Measurements from ENCODE around the gene PAFAH1B1.
A peak's percentile ranks its signal among the peaks of the same experiment; 100 is the strongest.

The PAFAH1B1 gene

GRCh38 chr17:2704031-2704889, 110.8 kb downstream of the PAFAH1B1 start:
- DNase-seq (ENCODE audit: low read depth): no peak

- DNase-seq (ENCODE audit: low read depth): no peak
Observed at GRCh38 chr17:2704890-2705248, 111.4 kb downstream of the PAFAH1B1 start.

- DNase-seq (ENCODE audit: low read depth): no peak
Observed at GRCh38 chr17:2705263-2705662, 111.8 kb downstream of the PAFAH1B1 start.

GRCh38 chr17:2705888-2706795, 112.7 kb downstream of the PAFAH1B1 start:
- no peak for DNase-seq (ENCODE audit: low read depth)

- DNase-seq (ENCODE audit: low read depth): no peak
Observed at GRCh38 chr17:2706911-2707510, 113.6 kb downstream of the PAFAH1B1 start.

- no peak for DNase-seq (ENCODE audit: low read depth)
Observed at GRCh38 chr17:2707721-2708584, 114.5 kb downstream of the PAFAH1B1 start.

- DNase-seq (ENCODE audit: low read depth): no peak
Observed at GRCh38 chr17:2708585-2709182, 115.2 kb downstream of the PAFAH1B1 start.

- no peak for DNase-seq (ENCODE audit: low read depth)
Observed at GRCh38 chr17:2709183-2709661, 115.8 kb downstream of the PAFAH1B1 start.

- DNase-seq (ENCODE audit: low read depth): no peak
Observed at GRCh38 chr17:2710071-2710802, 116.8 kb downstream of the PAFAH1B1 start.

GRCh38 chr17:2710803-2711607, 117.6 kb downstream of the PAFAH1B1 start:
- no peak for DNase-seq (ENCODE audit: low read depth)

GRCh38 chr17:2711608-2712299, 118.3 kb downstream of the PAFAH1B1 start, which contains the start of gene CLUH:
CLUH (minus strand) TSS chr17:2711764; CDS start chr17:2711661, 103 bp downstream.
- peak; percentile 60 for DNase-seq (ENCODE audit: low read depth)

GRCh38 chr17:2712300-2713043, 119.0 kb downstream of the PAFAH1B1 start:
- DNase-seq (ENCODE audit: low read depth): no peak

GRCh38 chr17:2713881-2714280, 120.4 kb downstream of the PAFAH1B1 start:
- DNase-seq (ENCODE audit: low read depth): no peak

GRCh38 chr17:2716649-2717048, 123.2 kb downstream of the PAFAH1B1 start:
- no peak for DNase-seq (ENCODE audit: low read depth)

- no peak for DNase-seq (ENCODE audit: low read depth)
Observed at GRCh38 chr17:2718150-2718938, 124.9 kb downstream of the PAFAH1B1 start.

- DNase-seq (ENCODE audit: low read depth): no peak
Observed at GRCh38 chr17:2719861-2720260, 126.4 kb downstream of the PAFAH1B1 start.

GRCh38 chr17:2721603-2722002, 128.1 kb downstream of the PAFAH1B1 start:
- DNase-seq (ENCODE audit: low read depth): no peak

Measured in HS-27A (cell line).